ENCODE measurements around the gene SMARCE1.
"Not testable (repeated sequence)": the region's sequence is repeated elsewhere in the genome, so short reads cannot be mapped to it uniquely, and the experiment has no call there.

The SMARCE1 gene

GRCh38 chr17:40598619-40599467, 48.8 kb downstream of the SMARCE1 start:
- peak overlapping the region in 8 of 10 experiments; percentile 5 to 56 (median 30); a peak in 10 of 20 replicates for H3K4me3 ChIP-seq
- peak in 5 of 11 experiments; percentile 50 to 79 (median 69); a peak in 10 of 22 replicates for TF ChIP-seq Cebpa-rat (IDR thresholded peaks at IDR 0.05)
- H3K27me3 ChIP-seq = no peaks in the 10 kb centered on the region
- peak overlapping the region; percentile 70 to 94 (median 86) for H3K27ac ChIP-seq
- H3K36me3 ChIP-seq = no peaks in the 10 kb centered on the region
- peak overlapping the region; percentile 42 to 77 (median 69) for H3K9ac ChIP-seq
- peak overlapping the region; percentile 74 to 85 (median 79) for H3K4me2 ChIP-seq
- H3K4me1 ChIP-seq = peaks cover 49 to 71% (median 62%) of the 10 kb centered on the region in 10 experiments
- peaks cover 0 to 9% (median 0%) of the 10 kb centered on the region in 11 experiments; a peak in 6 of 22 replicates for H3K9me3 ChIP-seq (replicated peaks in 1 of 11)
- no peaks in the 10 kb centered on the region for H4K20me1 ChIP-seq

- peaks cover 49 to 71% (median 61%) of the 10 kb centered on the region in 10 experiments for H3K4me1 ChIP-seq
Observed at GRCh38 chr17:40598301-40598618, 49.4 kb downstream of the SMARCE1 start.

GRCh38 chr17:40597556-40598300, 49.9 kb downstream of the SMARCE1 start:
- peak overlapping the region; percentile 74 to 85 (median 79) for H3K4me2 ChIP-seq

More at GRCh38 chr17:40598301-40598618, 49.4 kb downstream of the SMARCE1 start:
- Histone ChIP-seq H3K27ac (peak overlapping the region; percentile 70 to 94 (median 86)), H3K27me3 (no peaks in the 10 kb centered on the region), H3K9ac (peak overlapping the region; percentile 42 to 77 (median 69)), H3K9me3 (replicated peaks in 1 of 11) (peaks cover 0 to 9% (median 0%) of the 10 kb centered on the region in 11 experiments; a peak in 6 of 22 replicates), H3K4me3 (peak overlapping the region in 1 of 10 experiments; percentile 56; a peak in 2 of 20 replicates), H3K4me2 (peak overlapping the region; percentile 74 to 85 (median 79)), H4K20me1 (no peaks in the 10 kb centered on the region), H3K36me3 (no peaks in the 10 kb centered on the region)
- TF ChIP-seq Cebpa-rat (IDR thresholded peaks at IDR 0.05) = no peak

GRCh38 chr17:40597156-40597555, 50.5 kb downstream of the SMARCE1 start:
- H3K4me3 ChIP-seq = no peak overlapping the region
- peaks cover 0 to 9% (median 0%) of the 10 kb centered on the region in 11 experiments; a peak in 6 of 22 replicates for H3K9me3 ChIP-seq (replicated peaks in 1 of 11)
- H3K4me2 ChIP-seq = peak overlapping the region; percentile 74 to 85 (median 79); a peak in 17 of 22 replicates
- no peaks in the 10 kb centered on the region for H3K36me3 ChIP-seq
- no peaks in the 10 kb centered on the region for H3K27me3 ChIP-seq
- no peaks in the 10 kb centered on the region for H4K20me1 ChIP-seq
- H3K9ac ChIP-seq = no peak overlapping the region; a peak in 2 of 22 replicates
- peaks cover 49 to 65% (median 51%) of the 10 kb centered on the region in 10 experiments for H3K4me1 ChIP-seq
- H3K27ac ChIP-seq = peak overlapping the region; percentile 70 to 94 (median 86); a peak in 15 of 22 replicates
- no peak for TF ChIP-seq Cebpa-rat (IDR thresholded peaks at IDR 0.05)

More at GRCh38 chr17:40597556-40598300, 49.9 kb downstream of the SMARCE1 start:
- Histone ChIP-seq H3K9ac (peak overlapping the region; percentile 42 to 77 (median 69); a peak in 18 of 22 replicates), H3K9me3 (replicated peaks in 1 of 11) (peaks cover 0 to 9% (median 0%) of the 10 kb centered on the region in 11 experiments; a peak in 6 of 22 replicates), H3K27me3 (no peaks in the 10 kb centered on the region), H3K4me1 (peaks cover 49 to 71% (median 56%) of the 10 kb centered on the region in 10 experiments), H3K27ac (peak overlapping the region; percentile 70 to 94 (median 86)), H3K36me3 (no peaks in the 10 kb centered on the region), H3K4me3 (peak overlapping the region in 1 of 10 experiments; percentile 56; a peak in 1 of 20 replicates), H4K20me1 (no peaks in the 10 kb centered on the region)
- no peak for TF ChIP-seq Cebpa-rat (IDR thresholded peaks at IDR 0.05)

GRCh38 chr17:40596261-40596919, 51.2 kb downstream of the SMARCE1 start:
- H4K20me1 ChIP-seq = no peaks in the 10 kb centered on the region
- no peaks in the 10 kb centered on the region for H3K36me3 ChIP-seq
- no peak for TF ChIP-seq Cebpa-rat (IDR thresholded peaks at IDR 0.05)
- H3K4me2 ChIP-seq = peak overlapping the region; percentile 31 to 82 (median 51)
- peaks cover 0 to 9% (median 0%) of the 10 kb centered on the region in 11 experiments; a peak in 6 of 22 replicates for H3K9me3 ChIP-seq (replicated peaks in 1 of 11)
- H3K27me3 ChIP-seq = no peaks in the 10 kb centered on the region
- peak overlapping the region in 9 of 11 experiments; percentile 8 to 87 (median 39); a peak in 15 of 22 replicates for H3K27ac ChIP-seq
- H3K4me3 ChIP-seq = no peak overlapping the region
- peaks cover 47 to 59% (median 50%) of the 10 kb centered on the region in 10 experiments for H3K4me1 ChIP-seq
- H3K9ac ChIP-seq = peak overlapping the region in 1 of 11 experiments; percentile 24; a peak in 1 of 22 replicates

GRCh38 chr17:40590742-40591141, 56.9 kb downstream of the SMARCE1 start:
- no peak for TF ChIP-seq Cebpa-rat (IDR thresholded peaks at IDR 0.05)

GRCh38 chr17:40588552-40588951, 59.1 kb downstream of the SMARCE1 start:
- Histone ChIP-seq H3K27me3 (no peaks in the 10 kb centered on the region), H3K4me3 (no peak overlapping the region), H3K27ac (no peak overlapping the region), H3K4me1 (peaks cover 0 to 17% (median 0%) of the 10 kb centered on the region in 10 experiments; a peak in 5 of 20 replicates), H3K4me2 (no peak overlapping the region), H3K9me3 (replicated peaks in 1 of 11) (peaks cover 23 to 58% (median 39%) of the 10 kb centered on the region in 11 experiments), H3K9ac (no peak overlapping the region), H3K36me3 (no peaks in the 10 kb centered on the region; a peak in 1 of 22 replicates), H4K20me1 (no peaks in the 10 kb centered on the region)
- TF ChIP-seq Cebpa-rat (IDR thresholded peaks at IDR 0.05) = no peak

More at GRCh38 chr17:40590742-40591141, 56.9 kb downstream of the SMARCE1 start:
- H3K4me2 ChIP-seq = peak overlapping the region in 2 of 11 experiments; percentile 39 to 58; a peak in 4 of 22 replicates
- H4K20me1 ChIP-seq = no peaks in the 10 kb centered on the region
- H3K27me3 ChIP-seq = no peaks in the 10 kb centered on the region
- H3K9ac ChIP-seq = no peak overlapping the region
- no peak overlapping the region for H3K27ac ChIP-seq
- H3K4me1 ChIP-seq = peaks cover 2 to 22% (median 5%) of the 10 kb centered on the region in 10 experiments
- no peak overlapping the region for H3K4me3 ChIP-seq
- H3K9me3 ChIP-seq (replicated peaks in 1 of 11) = peaks cover 9 to 38% (median 25%) of the 10 kb centered on the region in 11 experiments; a peak in 20 of 22 replicates
- no peaks in the 10 kb centered on the region for H3K36me3 ChIP-seq

GRCh38 chr17:40586264-40586663, 61.4 kb downstream of the SMARCE1 start:
- H3K4me2 ChIP-seq = peak overlapping the region in 1 of 11 experiments; percentile 29; a peak in 3 of 22 replicates
- H4K20me1 ChIP-seq, H3K27me3 ChIP-seq, H3K36me3 ChIP-seq, H3K9ac ChIP-seq, H3K27ac ChIP-seq, H3K4me3 ChIP-seq: not testable (repeated sequence)
- peaks cover 16 to 28% (median 20%) of the 10 kb centered on the region in 10 experiments for H3K4me1 ChIP-seq
- H3K9me3 ChIP-seq (replicated peaks in 1 of 11) = peaks cover 23 to 61% (median 39%) of the 10 kb centered on the region in 11 experiments

GRCh38 chr17:40584950-40585349, 62.7 kb downstream of the SMARCE1 start:
- not testable (repeated sequence) for H3K9ac ChIP-seq, H3K4me3 ChIP-seq, H4K20me1 ChIP-seq, H3K36me3 ChIP-seq, H3K4me2 ChIP-seq, H3K27me3 ChIP-seq, H3K27ac ChIP-seq
- peaks cover 16 to 29% (median 22%) of the 10 kb centered on the region in 10 experiments for H3K4me1 ChIP-seq
- peaks cover 23 to 59% (median 38%) of the 10 kb centered on the region in 11 experiments for H3K9me3 ChIP-seq (replicated peaks in 1 of 11)
